Endothelial cell (in vitro differentiated cells): ENCODE data around the gene CMTR2. TPM values are rescaled to one million over a fixed set of nuclear protein-coding genes. Genes with fewer than 3 reads are reported as not detected.

Source experiments
- DNase-seq: peaks from one replicate; pipeline ENCODE4 v3.0.0; 2021; ENCODE audit warnings: low spot score
- H3K27ac Mint-ChIP-seq: one replicate; pipeline ENCODE4 v1.8.0; 2021; ENCODE audit warnings: mixed read lengths, inconsistent platforms; ENCODE audit not compliant: unreplicated experiment
- H3K27me3 Mint-ChIP-seq: one replicate; pipeline ENCODE4 v1.8.0; 2021; ENCODE audit warnings: mild to moderate bottlenecking, moderate library complexity, mixed read lengths, inconsistent platforms; ENCODE audit not compliant: unreplicated experiment
- H3K36me3 Mint-ChIP-seq: one replicate; pipeline ENCODE4 v1.8.0; 2021; ENCODE audit warnings: mild to moderate bottlenecking, low read depth, mixed read lengths, inconsistent platforms; ENCODE audit not compliant: unreplicated experiment
- H3K4me1 Mint-ChIP-seq: one replicate; pipeline ENCODE4 v1.8.0; 2021; ENCODE audit warnings: mild to moderate bottlenecking, mixed read lengths, inconsistent platforms; ENCODE audit not compliant: unreplicated experiment
- H3K4me3 Mint-ChIP-seq: one replicate; pipeline ENCODE4 v1.8.0; 2021; ENCODE audit warnings: mild to moderate bottlenecking, mixed read lengths, inconsistent platforms; ENCODE audit not compliant: unreplicated experiment
- H3K9me3 Mint-ChIP-seq: one replicate; pipeline ENCODE4 v1.8.0; 2021; ENCODE audit warnings: mixed read lengths, inconsistent platforms; ENCODE audit not compliant: unreplicated experiment
- total RNA-seq: library from RNA; stranded (reverse); fragmentation: NEBNext Ultra II Directional; extraction: Animal tissue kit (Norgen Biotek cat#: 25700); gene quantifications from one replicate; pipeline ENCODE4 v1.2.1, GENCODE V29; 2021; ENCODE audit not compliant: unreplicated experiment
- TF ChIP-seq, protein P1 (sequence below): fragments of 200-600 bp; sonication (generic); IDR thresholded peaks from one replicate; pipeline ENCODE4 v1.5.0; 2021; ENCODE audit warnings: antibody characterized with exemption; ENCODE audit not compliant: unreplicated experiment

CMTR2 gene
- total RNA-seq, 1 donor from 2014 or later, result 26.7 TPM

- peaks cover 2% of the 10 kb centered on the region for H3K27me3 Mint-ChIP-seq
- TF ChIP-seq, protein P1, sequence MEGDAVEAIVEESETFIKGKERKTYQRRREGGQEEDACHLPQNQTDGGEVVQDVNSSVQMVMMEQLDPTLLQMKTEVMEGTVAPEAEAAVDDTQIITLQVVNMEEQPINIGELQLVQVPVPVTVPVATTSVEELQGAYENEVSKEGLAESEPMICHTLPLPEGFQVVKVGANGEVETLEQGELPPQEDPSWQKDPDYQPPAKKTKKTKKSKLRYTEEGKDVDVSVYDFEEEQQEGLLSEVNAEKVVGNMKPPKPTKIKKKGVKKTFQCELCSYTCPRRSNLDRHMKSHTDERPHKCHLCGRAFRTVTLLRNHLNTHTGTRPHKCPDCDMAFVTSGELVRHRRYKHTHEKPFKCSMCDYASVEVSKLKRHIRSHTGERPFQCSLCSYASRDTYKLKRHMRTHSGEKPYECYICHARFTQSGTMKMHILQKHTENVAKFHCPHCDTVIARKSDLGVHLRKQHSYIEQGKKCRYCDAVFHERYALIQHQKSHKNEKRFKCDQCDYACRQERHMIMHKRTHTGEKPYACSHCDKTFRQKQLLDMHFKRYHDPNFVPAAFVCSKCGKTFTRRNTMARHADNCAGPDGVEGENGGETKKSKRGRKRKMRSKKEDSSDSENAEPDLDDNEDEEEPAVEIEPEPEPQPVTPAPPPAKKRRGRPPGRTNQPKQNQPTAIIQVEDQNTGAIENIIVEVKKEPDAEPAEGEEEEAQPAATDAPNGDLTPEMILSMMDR, result no peak
- H3K36me3 Mint-ChIP-seq, result peaks cover 12% of the 10 kb centered on the region
Observed at GRCh38 chr16:71289732-71290062, 495 bp upstream of the CMTR2 start.

GRCh38 chr16:71288570-71288889 is 672 bp downstream of the CMTR2 start:
- TF ChIP-seq, protein P1, result no peak
- peaks cover 2% of the 10 kb centered on the region for H3K27me3 Mint-ChIP-seq
- peak overlapping the region; percentile 90 for H3K4me3 Mint-ChIP-seq
- H3K36me3 Mint-ChIP-seq, result peaks cover 21% of the 10 kb centered on the region
- H3K27ac Mint-ChIP-seq, result peak overlapping the region; percentile 86
- no peaks in the 10 kb centered on the region for H3K9me3 Mint-ChIP-seq
- peaks cover 22% of the 10 kb centered on the region for H3K4me1 Mint-ChIP-seq
- no peak for DNase-seq

More at GRCh38 chr16:71289732-71290062, 495 bp upstream of the CMTR2 start:
- Mint-ChIP-seq H3K4me1 (peaks cover 17% of the 10 kb centered on the region), H3K9me3 (no peaks in the 10 kb centered on the region), H3K4me3 (no peak overlapping the region), H3K27ac (peak overlapping the region; percentile 36)
- DNase-seq, result no peak

DNA sequence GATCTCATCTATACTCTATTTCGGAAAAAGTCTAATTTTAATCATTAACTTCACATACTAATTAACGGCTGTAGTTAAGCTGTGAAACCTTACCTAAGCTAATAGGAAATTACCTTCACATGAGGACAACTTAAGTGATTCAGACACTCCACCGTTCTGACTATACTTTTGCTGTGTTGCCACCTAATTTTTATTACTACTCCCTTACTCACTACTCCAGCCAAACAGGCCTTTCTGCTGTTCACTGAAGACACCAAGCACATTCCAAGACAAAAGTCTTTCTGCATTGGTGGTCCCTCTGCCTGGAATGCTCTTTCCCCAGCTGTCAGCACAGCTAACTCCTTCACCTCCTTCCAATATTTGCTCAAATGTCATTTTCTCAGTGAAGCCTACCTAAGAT is 1.3 kb downstream of the CMTR2 start:
- TF ChIP-seq, protein P1, result no peak
- peak overlapping the region; percentile 86 for H3K27ac Mint-ChIP-seq
- no peaks in the 10 kb centered on the region for H3K9me3 Mint-ChIP-seq
- H3K27me3 Mint-ChIP-seq, result peaks cover 2% of the 10 kb centered on the region
- DNase-seq, result no peak
- peak overlapping the region; percentile 90 for H3K4me3 Mint-ChIP-seq
- H3K36me3 Mint-ChIP-seq, result peaks cover 22% of the 10 kb centered on the region
- peaks cover 26% of the 10 kb centered on the region for H3K4me1 Mint-ChIP-seq

GRCh38 chr16:71287454-71287853 is 1.7 kb downstream of the CMTR2 start:
- no peak overlapping the region for H3K27ac Mint-ChIP-seq
- peaks cover 22% of the 10 kb centered on the region for H3K36me3 Mint-ChIP-seq
- H3K27me3 Mint-ChIP-seq, result peaks cover 1% of the 10 kb centered on the region
- DNase-seq, result no peak
- TF ChIP-seq, protein P1, result no peak
- peaks cover 28% of the 10 kb centered on the region for H3K4me1 Mint-ChIP-seq
- no peaks in the 10 kb centered on the region for H3K9me3 Mint-ChIP-seq
- H3K4me3 Mint-ChIP-seq, result no peak overlapping the region

DNA sequence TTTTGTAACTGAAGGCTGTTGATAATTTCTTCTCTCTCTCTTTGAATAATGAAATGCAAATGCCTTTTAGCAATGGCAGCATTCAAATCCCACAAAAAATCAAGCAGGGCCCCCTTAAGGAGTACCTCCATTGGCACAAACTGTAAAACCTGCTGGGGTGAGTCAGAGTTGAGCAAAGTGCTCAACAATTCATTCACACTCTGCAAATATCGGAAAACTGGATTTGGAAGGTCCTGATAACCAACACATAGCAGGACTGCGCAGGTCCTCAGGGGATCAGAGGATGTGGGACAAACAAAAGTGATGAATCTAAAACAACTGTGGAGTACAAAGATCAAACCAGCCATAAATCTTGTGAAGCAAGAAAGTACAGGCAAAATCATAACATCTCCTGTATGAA is 5.6 kb downstream of the CMTR2 start:
- Mint-ChIP-seq H3K27ac (no peak overlapping the region), H3K4me3 (peak overlapping the region; percentile 52), H3K9me3 (no peaks in the 10 kb centered on the region), H3K36me3 (peaks cover 22% of the 10 kb centered on the region), H3K4me1 (peaks cover 27% of the 10 kb centered on the region), H3K27me3 (no peaks in the 10 kb centered on the region)
- DNase-seq, result no peak
- TF ChIP-seq, protein P1, result no peak
